HCT116 (cell line): ENCODE measurements around the gene RABIF. TPM values are rescaled to one million over a fixed set of nuclear protein-coding genes. Genes with fewer than 3 reads are reported as not detected.

Source experiments
- ATAC-seq: fragments of 200-7000 bp; cut with Tn5 transposase; 2 replicates; pipeline ENCODE4 v1.9.1; 2020; ENCODE audit warnings: mild to moderate bottlenecking, moderate library complexity
- BruUV-seq: library from RNA; stranded (reverse); fragments of 400-500 nt; replicated peaks from 2 replicates; lab custom pipeline; 2021; lab: Mats Ljungman, UMichigan
- CTCF ChIA-PET: fragments of 300-600 bp; sonication (Branson Sonifier 250); formaldehyde crosslinking; loops from one replicate; lab custom pipeline; 2021; ENCODE audit warnings: antibody characterized with exemption; lab: Charles Lee
- POLR2A ChIA-PET: fragments of 300-600, 350-600 bp; sonication (Branson Sonifier 250); formaldehyde crosslinking; loops from one replicate; lab custom pipeline; 2021; ENCODE audit warnings: antibody characterized with exemption; lab: Charles Lee
- RAD21 ChIA-PET, 2 experiments: fragments of 300-600 bp; sonication (Branson Sonifier 250); formaldehyde crosslinking; loops; one replicate each; lab custom pipeline; 2023; ENCODE audit warnings: low total read pairs in 2 of 2; ENCODE audit not compliant: uncharacterized antibody in 2 of 2, unreplicated experiment in 2 of 2, low non-redundant PET in 1 of 2; lab: Charles Lee
- DNase-seq: peaks from one replicate; pipeline ENCODE4 v3.0.0-alpha.2; 2010; ENCODE audit warnings: low read depth, low spot score
- H2AFZ ChIP-seq: fragments of 200-600 bp; shearing (Covaris generic), sonication (generic); 2 replicates; pipeline ENCODE4 v1.6.1; 2017; ENCODE audit warnings: low read depth, mixed run types, mixed read lengths, antibody characterized with exemption, low read length; ENCODE audit not compliant: poor library complexity, severe bottlenecking
- H3K27ac ChIP-seq: 2 replicates; pipeline ENCODE4 v1.5.1; 2012; ENCODE audit warnings: low read depth, low read length
- H3K27me3 ChIP-seq: fragments of 200-600 bp; sonication (generic); 2 replicates; pipeline ENCODE4 v1.6.1; 2016; ENCODE audit warnings: mixed run types, low read length, mixed read lengths; ENCODE audit not compliant: insufficient read depth
- H3K36me3 ChIP-seq, 2 experiments: fragments of 200-500 bp in 1 of 2; fragments of 200-600 bp in 1 of 2; sonication (Bioruptor generic) in 1 of 2; sonication (generic) in 1 of 2; 2 replicates each; pipeline versions ENCODE4 v1.5.1 to v1.6.1; 2014 to 2016; ENCODE audit warnings: low read length in 2 of 2, inconsistent platforms in 1 of 2, mixed read lengths in 1 of 2, mixed run types in 1 of 2; ENCODE audit not compliant: insufficient read depth in 2 of 2, control insufficient read depth in 1 of 2
- H3K4me1 ChIP-seq, 2 experiments: fragments of 200-600 bp in 1 of 2; sonication (generic) in 1 of 2; 2 replicates each; pipeline versions ENCODE4 v1.5.1 to v1.6.1; 2012 to 2017; ENCODE audit warnings: low read length in 2 of 2, inconsistent platforms in 1 of 2, mild to moderate bottlenecking in 1 of 2, mixed read lengths in 1 of 2, mixed run types in 1 of 2, moderate library complexity in 1 of 2; ENCODE audit not compliant: insufficient read depth in 2 of 2, control insufficient read depth in 1 of 2
- H3K4me2 ChIP-seq: fragments of 200-600 bp; sonication (generic); 2 replicates; pipeline ENCODE4 v1.6.1; 2017; ENCODE audit warnings: mixed run types, low read length, mixed read lengths
- H3K4me3 ChIP-seq, 2 experiments: fragments of 200-600 bp in 1 of 2; sonication (generic) in 1 of 2; replicated peaks in 1 of 2; 2 replicates each; pipeline ENCODE4 v1.5.1; 2011 to 2016; ENCODE audit warnings: low read length in 2 of 2, control low read depth in 1 of 2, low read depth in 1 of 2, mild to moderate bottlenecking in 1 of 2, mixed read lengths in 1 of 2, mixed run types in 1 of 2
- H3K79me2 ChIP-seq: fragments of 200-600 bp; sonication (generic); 2 replicates; pipeline ENCODE4 v1.6.1; 2017; ENCODE audit warnings: mild to moderate bottlenecking, mixed run types, low read length, moderate library complexity, mixed read lengths; ENCODE audit not compliant: insufficient read depth
- H3K9ac ChIP-seq: fragments of 200-600 bp; sonication (generic); 2 replicates; pipeline ENCODE4 v1.6.1; 2016; ENCODE audit warnings: low read length, mixed read lengths
- H3K9me2 ChIP-seq: fragments of 200-600 bp; sonication (generic), shearing (Covaris generic); 2 replicates; pipeline ENCODE4 v1.6.1; 2017; ENCODE audit warnings: mixed run types, mild to moderate bottlenecking, moderate library complexity; ENCODE audit not compliant: insufficient read depth
- H3K9me3 ChIP-seq, 2 experiments: fragments of 200-500 bp in 1 of 2; fragments of 200-600 bp in 1 of 2; sonication (Bioruptor generic) in 1 of 2; sonication (generic) in 1 of 2; 2 replicates each; pipeline ENCODE4 v1.6.1; 2014 to 2017; ENCODE audit warnings: low read length in 2 of 2, mixed read lengths in 2 of 2, inconsistent platforms in 1 of 2, low read depth in 1 of 2, mild to moderate bottlenecking in 1 of 2, mixed run types in 1 of 2, moderate library complexity in 1 of 2; ENCODE audit not compliant: control insufficient read depth in 1 of 2, insufficient read depth in 1 of 2
- H4K20me1 ChIP-seq: fragments of 200-600 bp; sonication (generic), shearing (Covaris generic); 2 replicates; pipeline ENCODE4 v1.6.1; 2017; ENCODE audit warnings: mixed run types, mild to moderate bottlenecking, moderate library complexity; ENCODE audit not compliant: insufficient read depth
- CBX3 ChIP-seq: IDR thresholded peaks from 2 replicates; pipeline ENCODE4 v1.6.1; 2012; ENCODE audit warnings: low read depth
- CEBPB ChIP-seq: IDR thresholded peaks from 2 replicates; pipeline ENCODE4 v1.6.1; 2012; ENCODE audit warnings: low read depth
- CTCF ChIP-seq, 3 experiments: fragments of 200-600 bp in 1 of 3; sonication (generic) in 1 of 3; IDR thresholded peaks in 2 of 3; conservative IDR thresholded peaks in 1 of 3; 2 replicates each; pipeline ENCODE4 v1.5.1; 2012 to 2017; ENCODE audit warnings: low read depth in 2 of 3, low read length in 2 of 3, antibody characterized with exemption in 1 of 3, borderline replicate concordance in 1 of 3, control low read depth in 1 of 3, mild to moderate bottlenecking in 1 of 3, mixed read lengths in 1 of 3, mixed run types in 1 of 3, moderate library complexity in 1 of 3; ENCODE audit not compliant: insufficient read depth in 1 of 3
- ELF1 ChIP-seq: IDR thresholded peaks from 2 replicates; pipeline ENCODE4 v1.6.1; 2012; ENCODE audit warnings: low read depth, borderline replicate concordance
- EZH2 ChIP-seq: fragments of 200-600 bp; sonication (generic); IDR thresholded peaks from 2 replicates; pipeline ENCODE4 v1.6.1; 2017; ENCODE audit warnings: antibody characterized with exemption, mixed run types
- FOSL1 ChIP-seq: IDR thresholded peaks from 2 replicates; pipeline ENCODE4 v1.6.1; 2012; ENCODE audit warnings: low read depth
- POLR2A ChIP-seq: IDR thresholded peaks from 2 replicates; pipeline ENCODE4 v1.7.0; 2011; ENCODE audit warnings: borderline replicate concordance; ENCODE audit not compliant: insufficient read depth, insufficient read length; ENCODE audit errors: extremely low read depth
- RAD21 ChIP-seq: IDR thresholded peaks from 2 replicates; pipeline ENCODE4 v1.6.1; 2012; ENCODE audit warnings: low read depth, mild to moderate bottlenecking
- SIN3A ChIP-seq: IDR thresholded peaks from 2 replicates; pipeline ENCODE4 v1.6.1; 2012; ENCODE audit warnings: low read depth
- SP1 ChIP-seq: IDR thresholded peaks from 2 replicates; pipeline ENCODE4 v1.6.1; 2012; ENCODE audit warnings: low read depth
- SRF ChIP-seq: IDR thresholded peaks from 2 replicates; pipeline ENCODE4 v1.6.1; 2012; ENCODE audit warnings: low read depth
- TCF7L2 ChIP-seq: IDR thresholded peaks from 2 replicates; pipeline ENCODE4 v1.7.0; 2011; ENCODE audit warnings: borderline replicate concordance, inconsistent platforms; ENCODE audit not compliant: insufficient read depth, insufficient read length; ENCODE audit errors: extremely low read depth
- YY1 ChIP-seq: IDR thresholded peaks from 2 replicates; pipeline ENCODE4 v1.6.1; 2011; ENCODE audit warnings: low read length, low read depth, moderate library complexity, mild to moderate bottlenecking; ENCODE audit not compliant: insufficient replicate concordance; ENCODE audit errors: extremely low read depth
- ZBTB33 ChIP-seq: IDR thresholded peaks from 2 replicates; pipeline ENCODE4 v1.6.1; 2011; ENCODE audit warnings: mild to moderate bottlenecking, low read length, moderate library complexity; ENCODE audit not compliant: insufficient replicate concordance; ENCODE audit errors: extremely low read depth
- ZFX ChIP-seq: fragments of 450-650 bp; IDR thresholded peaks from 2 replicates; pipeline ENCODE4 v1.6.1; 2017
- ZNF274 ChIP-seq: fragments of 200-500 bp; sonication (Bioruptor generic); IDR thresholded peaks from 2 replicates; pipeline ENCODE4 v1.6.1; 2014; ENCODE audit warnings: mild to moderate bottlenecking, low read depth, low read length, inconsistent platforms
- intact Hi-C: fragments of 100-400 bp; cut with micrococcal nuclease; formaldehyde crosslinking; loops from 2 replicates; pipeline ENCODE4 v1.10.0; 2022
- total RNA-seq: library from RNA; stranded (reverse); gene quantifications from one replicate; pipeline ENCODE4 v1.2.1, GENCODE V29; 2021; ENCODE audit not compliant: unreplicated experiment

RABIF gene
- total RNA-seq, 1 experiment from 2014 or later = 5.4 TPM

GRCh38 chr1:202856014-202856413 lies 32.9 kb downstream of the RABIF start:
- ATAC-seq = no peak
- Histone ChIP-seq H3K4me3 (no peak overlapping the region), H3K27ac (no peak overlapping the region), H3K9ac (no peak overlapping the region), H3K79me2 (no peaks in the 10 kb centered on the region), H3K9me3 (no peaks in the 10 kb centered on the region), H3K36me3 (no peaks in the 10 kb centered on the region), H3K4me1 (peaks cover 3 to 11% of the 10 kb centered on the region in 2 experiments; a peak in 2 of 4 replicates), H3K27me3 (no peaks in the 10 kb centered on the region), H3K4me2 (no peak overlapping the region), H4K20me1 (no peaks in the 10 kb centered on the region), H3K9me2 (no peaks in the 10 kb centered on the region), H2AFZ (no peak overlapping the region)
- DNase-seq = no peak
- POLR2A ChIA-PET = no interaction called here
- CTCF ChIA-PET = no interaction called here
- TF ChIP-seq ZBTB33 = no peak
- TF ChIP-seq SP1 = no peak
- no peak for TF ChIP-seq RAD21
- no peak for TF ChIP-seq POLR2A
- no peak for TF ChIP-seq CBX3
- no peak for TF ChIP-seq EZH2
- no peak for TF ChIP-seq YY1
- no peak for TF ChIP-seq ELF1
- no peak for TF ChIP-seq CEBPB
- TF ChIP-seq ZNF274 = no peak
- TF ChIP-seq SRF = no peak
- no peak for TF ChIP-seq SIN3A
- TF ChIP-seq CTCF (IDR thresholded peaks at IDR 0.05 in 2 of 3, conservative IDR thresholded peaks at IDR 0.05 in 1 of 3; ENCODE audit: borderline replicate concordance in 1 of 3, insufficient read depth in 1 of 3, low read depth in 2 of 3, low read length in 2 of 3) = no peak
- TF ChIP-seq FOSL1 = no peak
- no peak for TF ChIP-seq ZFX
- TF ChIP-seq TCF7L2 = no peak
- intact Hi-C loops = loop anchor here (5.0 kb wide), 1 partner anchor 531 kb away; no protein-coding TSS in a partner anchor
- RAD21 ChIA-PET = no interaction called here
- BruUV-seq = no TSS peak
